Sciatic nerve (tissue), 2 donors: ENCODE data around the gene SPEF1. TPM values are rescaled to one million over a fixed set of nuclear protein-coding genes. Genes with fewer than 3 reads are reported as not detected.

ENCODE experiments used
- ATAC-seq: fragments of 200-7000 bp; cut with Tn5 transposase; one replicate; pipeline ENCODE4 v1.9.1; 2020; ENCODE audit warnings: mild to moderate bottlenecking, moderate library complexity
- DNase-seq: peaks from one replicate; pipeline ENCODE4 v3.0.0-alpha.2; 2020; ENCODE audit warnings: low spot score
- intact Hi-C: fragments of 100-400 bp; cut with DNase I; formaldehyde crosslinking; loops from one replicate; pipeline ENCODE4 v1.14.2; 2022
- total RNA-seq: library from RNA; stranded (reverse); fragmentation: NEBNext Ultra II Directional; extraction: Animal tissue kit (Norgen Biotek cat#: 25700); gene quantifications from one replicate; pipeline ENCODE4 v1.2.1, GENCODE V29; 2021
- donor health status: DM: no; HTN: no; CAD: no.
- donor health status: DM: no; HTN: no; CAD: no.

SPEF1 gene
- total RNA-seq, 1 donor from 2014 or later: not detected

DNA sequence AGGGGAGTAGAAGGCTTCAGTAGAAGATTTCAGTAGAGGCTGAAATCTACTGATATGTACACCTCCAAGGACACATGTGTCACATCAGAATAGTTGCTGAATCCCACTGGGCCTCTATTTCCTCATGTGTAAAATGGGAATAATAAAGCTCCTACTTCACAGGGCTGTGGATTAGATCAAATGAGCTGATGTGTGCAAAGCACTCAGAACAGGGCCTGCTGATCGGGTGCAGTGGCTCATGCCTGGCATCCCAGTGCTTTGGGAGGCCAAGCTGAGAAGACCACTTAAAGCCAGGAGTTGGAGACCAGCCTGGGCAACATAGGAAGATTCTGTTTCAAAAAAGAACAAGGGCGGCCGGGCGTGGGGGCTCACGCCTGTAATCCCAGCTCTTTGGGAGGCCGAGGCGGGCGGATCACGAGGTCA is 31.0 kb upstream of the SPEF1 start:
- intact Hi-C loops: no loop called here

DNA sequence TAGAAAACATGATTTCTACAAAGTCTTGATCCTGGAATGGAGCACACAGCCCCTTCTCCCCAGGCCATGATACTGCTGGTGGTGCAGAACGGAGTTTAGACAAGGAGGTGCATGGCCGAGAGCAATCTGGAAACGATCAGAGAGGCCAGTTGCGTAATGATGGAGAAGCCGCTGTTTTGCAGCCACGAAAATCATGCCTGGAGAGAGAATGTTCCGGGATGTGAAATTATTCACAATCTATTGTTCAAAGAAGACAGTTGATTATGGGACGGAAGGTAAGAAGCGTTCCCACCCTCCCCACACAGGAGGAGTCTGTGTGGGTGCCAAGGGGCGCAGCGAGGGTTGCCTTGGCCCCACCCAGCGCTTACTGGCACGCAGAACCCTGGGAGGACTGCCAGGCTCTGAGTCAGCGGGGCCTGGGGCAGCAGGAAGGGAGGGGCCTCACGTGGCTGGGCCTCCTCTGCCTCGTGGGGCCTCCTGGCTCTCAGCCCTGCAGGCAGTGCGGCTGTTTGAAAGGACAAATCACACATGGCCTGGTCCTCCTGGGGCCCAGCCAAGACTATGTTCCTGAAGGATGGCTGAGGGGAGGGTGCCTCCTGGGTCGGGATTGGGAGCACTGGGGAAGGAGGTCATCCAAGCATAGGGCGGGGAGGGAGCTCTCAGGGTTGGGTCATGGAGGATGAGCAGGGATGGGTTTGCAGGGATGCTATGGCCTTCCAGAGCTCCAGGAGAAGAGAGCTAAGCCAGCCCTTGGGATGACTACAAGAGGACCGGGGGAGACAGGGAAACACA is 30.4 kb upstream of the SPEF1 start:
- ATAC-seq (peak; percentile 94), DNase-seq (peak; percentile 100)
- intact Hi-C loops: no loop called here

More for the DNA sequence above, 31.0 kb upstream of the SPEF1 start:
- DNase-seq (no peak), ATAC-seq (no peak)

DNA sequence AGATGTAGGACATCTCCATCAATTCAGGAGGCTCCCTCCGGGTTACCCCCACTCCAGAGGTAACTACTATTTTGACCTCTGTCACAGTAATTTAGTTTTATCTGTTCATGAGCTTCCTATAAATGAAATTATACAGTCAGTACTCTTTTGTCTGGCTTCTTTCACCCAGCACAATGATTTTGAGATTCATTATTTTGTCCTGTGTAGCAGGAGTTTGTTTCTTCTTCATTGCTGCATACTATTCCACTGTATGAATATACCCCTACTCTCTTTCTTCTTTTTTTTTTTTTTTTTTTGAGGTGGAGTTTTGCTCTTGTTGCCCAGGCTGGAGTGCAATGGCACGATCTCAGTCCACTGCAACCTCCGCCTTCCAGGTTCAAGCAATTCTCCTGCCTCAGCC is 27.3 kb upstream of the SPEF1 start:
- no peak for ATAC-seq
- no peak for DNase-seq
- intact Hi-C loops: no loop called here

DNA sequence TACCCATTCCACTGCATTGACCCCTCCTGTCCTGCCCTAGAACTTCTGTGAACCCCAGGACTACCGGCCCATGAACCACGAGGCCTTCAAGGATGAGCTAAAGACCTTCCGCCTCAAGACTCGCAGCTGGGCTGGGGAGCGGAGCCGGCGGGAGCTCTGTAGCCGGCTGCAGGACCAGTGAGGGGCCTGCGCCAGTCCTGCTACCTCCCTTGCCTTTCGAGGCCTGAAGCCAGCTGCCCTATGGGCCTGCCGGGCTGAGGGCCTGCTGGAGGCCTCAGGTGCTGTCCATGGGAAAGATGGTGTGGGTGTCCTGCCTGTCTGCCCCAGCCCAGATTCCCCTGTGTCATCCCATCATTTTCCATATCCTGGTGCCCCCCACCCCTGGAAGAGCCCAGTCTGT is 23.5 kb upstream of the SPEF1 start:
- DNase-seq (no peak), ATAC-seq (no peak)
- intact Hi-C loops: no loop called here

DNA sequence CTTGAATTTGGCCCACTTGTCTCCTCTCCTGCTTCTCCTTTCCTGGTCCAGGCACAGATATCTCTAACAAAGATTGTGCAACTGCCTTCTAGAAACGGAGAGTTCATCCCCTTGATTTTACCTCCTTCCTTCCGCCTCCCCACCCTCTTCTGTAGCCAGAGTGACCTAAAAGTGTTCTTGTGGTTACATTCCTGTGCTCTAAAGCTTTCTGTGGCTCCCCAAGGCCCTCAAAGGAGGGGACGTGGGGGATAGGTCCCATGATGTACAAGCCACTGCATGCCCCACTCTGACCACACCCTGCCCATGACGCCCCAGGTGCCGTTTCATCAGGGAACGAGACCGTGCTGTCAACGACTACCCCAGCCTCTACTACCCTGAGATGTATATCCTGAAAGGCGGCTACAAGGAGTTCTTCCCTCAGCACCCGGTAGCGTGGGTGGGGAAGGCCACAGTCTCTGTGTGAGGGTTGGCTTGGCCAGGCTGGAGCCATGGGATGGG is 23.1 kb upstream of the SPEF1 start:
- no peak for DNase-seq
- ATAC-seq: no peak

DNA sequence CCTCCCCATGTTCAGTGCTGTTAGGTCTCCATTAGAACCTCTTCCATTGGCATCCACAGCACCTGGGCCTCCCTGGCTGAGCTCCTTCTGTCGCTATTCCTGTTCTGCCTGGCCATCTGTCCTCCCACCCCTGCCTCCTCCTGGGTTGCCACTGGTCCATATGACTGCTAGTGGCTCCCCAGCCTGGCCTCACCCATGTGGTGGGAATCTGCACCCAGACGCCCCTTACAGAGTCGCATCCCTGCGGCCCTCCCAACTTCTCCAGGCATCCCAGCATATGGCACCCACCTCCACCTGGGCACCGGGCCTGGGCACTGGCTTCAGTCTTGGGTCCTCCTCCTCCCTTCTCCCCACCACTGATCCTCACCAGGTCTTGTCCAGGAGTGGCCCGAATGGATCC is 22.6 kb upstream of the SPEF1 start:
- intact Hi-C loops: no loop called here
- no peak for DNase-seq
- ATAC-seq: no peak

More for the DNA sequence above, 23.1 kb upstream of the SPEF1 start:
- intact Hi-C loops: no loop called here

DNA sequence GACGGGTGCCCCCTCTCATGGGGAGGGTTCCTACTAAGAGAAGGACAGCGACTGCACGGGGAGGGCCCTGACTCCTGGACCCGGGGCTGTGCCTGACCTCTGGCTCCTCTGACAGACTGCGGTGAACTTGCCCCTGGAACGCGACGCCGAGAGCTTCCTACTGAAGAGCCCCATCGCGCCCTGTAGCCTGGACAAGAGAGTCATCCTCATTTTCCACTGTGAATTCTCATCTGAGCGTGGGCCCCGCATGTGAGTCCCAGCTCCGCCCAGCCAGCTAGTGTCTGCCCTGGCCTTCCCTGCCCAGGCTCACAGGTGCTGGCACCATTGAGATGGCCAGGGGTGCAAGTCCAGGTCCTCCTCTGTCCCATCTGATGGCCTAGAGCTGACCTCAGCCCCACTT is 22.0 kb upstream of the SPEF1 start:
- ATAC-seq (no peak), DNase-seq (no peak)
- intact Hi-C loops: no loop called here

DNA sequence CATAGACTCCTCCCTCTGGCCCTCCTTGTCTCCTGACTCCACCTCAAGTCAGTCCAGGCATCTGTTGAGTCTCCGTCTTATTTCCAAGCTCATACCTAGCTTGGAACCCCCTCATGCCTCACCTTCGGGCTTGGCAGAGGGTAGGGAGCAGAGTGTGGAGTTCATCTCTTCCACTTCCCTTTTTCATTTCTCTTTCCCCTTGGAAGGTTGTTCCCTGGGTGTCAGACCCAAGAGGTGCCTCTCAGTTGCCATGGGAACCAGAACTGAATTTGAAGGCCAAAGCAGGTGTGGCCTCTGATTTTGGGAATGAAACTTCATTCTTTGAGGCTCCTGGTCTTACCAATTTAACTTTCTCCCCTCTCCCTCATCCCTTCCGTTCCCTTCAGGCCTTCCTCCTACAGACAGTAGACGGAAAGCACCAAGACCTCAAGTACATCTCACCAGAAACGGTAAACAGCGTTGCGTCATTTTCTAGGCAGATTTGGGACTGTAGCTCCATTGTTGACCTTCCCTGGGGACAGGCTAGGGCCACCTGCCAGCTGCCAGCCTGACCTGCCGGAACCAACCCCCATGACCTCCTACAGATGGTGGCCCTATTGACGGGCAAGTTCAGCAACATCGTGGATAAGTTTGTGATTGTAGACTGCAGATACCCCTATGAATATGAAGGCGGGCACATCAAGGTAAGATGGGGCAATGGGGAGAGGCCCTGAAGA is 21.4 kb upstream of the SPEF1 start:
- no peak for ATAC-seq
- intact Hi-C loops: no loop called here
- DNase-seq: no peak

DNA sequence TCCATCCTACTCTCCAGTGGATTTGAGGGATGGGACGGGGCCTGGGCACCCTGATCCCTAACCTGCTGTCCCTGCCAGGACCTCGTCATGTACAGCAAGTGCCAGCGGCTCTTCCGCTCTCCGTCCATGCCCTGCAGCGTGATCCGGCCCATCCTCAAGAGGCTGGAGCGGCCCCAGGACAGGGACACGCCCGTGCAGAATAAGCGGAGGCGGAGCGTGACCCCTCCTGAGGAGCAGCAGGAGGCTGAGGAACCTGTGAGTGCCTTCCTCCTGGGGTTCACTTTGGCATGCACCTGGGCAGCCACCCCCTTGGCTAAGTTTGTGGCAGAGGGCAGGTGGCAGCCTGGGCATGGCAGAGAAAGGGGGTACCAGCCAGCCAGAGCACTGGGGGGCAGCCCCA is 20.6 kb upstream of the SPEF1 start:
- ATAC-seq (no peak), DNase-seq (no peak)
- intact Hi-C loops: no loop called here

DNA sequence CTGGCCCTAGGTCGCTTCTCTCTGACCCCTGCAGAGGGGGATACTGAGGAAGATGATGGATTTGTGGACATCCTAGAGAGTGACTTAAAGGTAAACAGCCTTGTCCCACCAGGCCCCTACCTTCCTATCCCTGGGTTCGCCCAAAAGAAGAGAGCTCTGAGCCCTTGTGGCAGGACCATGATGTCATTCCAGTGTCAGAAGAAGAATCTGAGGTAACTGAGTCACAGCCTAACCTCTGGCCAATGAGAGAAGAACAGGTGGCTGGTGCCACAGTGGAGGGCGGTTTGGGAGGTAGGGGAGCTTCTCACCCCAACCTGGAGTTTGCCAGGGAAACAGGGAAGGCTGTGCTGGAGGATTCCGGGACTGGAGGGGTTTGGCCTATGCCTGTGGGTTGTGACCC is 20.1 kb upstream of the SPEF1 start:
- intact Hi-C loops: no loop called here
- DNase-seq (no peak), ATAC-seq (no peak)

DNA sequence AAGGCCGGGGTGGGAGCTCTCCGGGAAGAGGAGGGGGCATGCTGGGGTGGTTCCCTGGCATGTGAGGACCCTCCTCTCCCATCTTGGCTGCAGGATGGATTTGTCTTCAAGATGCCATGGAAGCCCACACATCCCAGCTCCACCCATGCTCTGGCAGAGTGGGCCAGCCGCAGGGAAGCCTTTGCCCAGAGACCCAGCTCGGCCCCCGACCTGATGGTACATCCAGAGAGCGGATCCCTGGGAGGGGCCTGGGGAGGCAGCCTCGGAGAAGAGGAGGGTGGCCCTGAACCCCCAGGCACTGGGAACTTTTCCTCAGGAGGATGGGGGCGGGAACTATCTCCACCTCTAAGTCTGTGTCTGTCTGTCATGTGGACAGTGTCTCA is 19.6 kb upstream of the SPEF1 start:
- intact Hi-C loops: no loop called here
- DNase-seq (no peak), ATAC-seq (no peak)

DNA sequence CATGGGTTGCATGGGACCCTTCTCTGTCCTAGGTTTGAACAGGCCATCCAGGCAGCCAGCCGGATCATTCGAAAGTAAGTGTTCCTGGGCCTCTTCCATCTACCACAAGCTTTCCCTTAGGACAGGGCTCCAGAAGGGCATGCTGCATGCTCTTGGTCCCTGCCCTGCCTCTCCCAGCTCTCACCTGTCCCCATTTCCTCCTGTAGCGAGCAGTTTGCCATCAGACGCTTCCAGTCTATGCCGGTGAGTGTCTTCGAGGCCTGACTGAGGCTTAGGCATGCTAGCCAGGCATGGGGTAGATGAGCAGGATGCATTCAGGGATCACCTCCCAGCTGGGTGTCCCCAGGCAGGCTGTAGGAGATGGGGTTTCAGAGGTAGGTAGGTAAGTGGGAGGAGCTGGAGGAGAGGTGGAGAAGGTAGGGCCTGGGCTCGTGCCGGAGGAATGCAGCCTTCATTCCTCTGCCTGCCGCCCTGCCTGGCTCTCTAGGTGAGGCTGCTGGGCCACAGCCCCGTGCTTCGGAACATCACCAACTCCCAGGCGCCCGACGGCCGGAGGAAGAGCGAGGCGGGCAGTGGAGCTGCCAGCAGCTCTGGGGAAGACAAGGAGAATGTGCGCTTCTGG is 19.1 kb upstream of the SPEF1 start:
- intact Hi-C loops: no loop called here
- ATAC-seq: no peak
- no peak for DNase-seq

DNA sequence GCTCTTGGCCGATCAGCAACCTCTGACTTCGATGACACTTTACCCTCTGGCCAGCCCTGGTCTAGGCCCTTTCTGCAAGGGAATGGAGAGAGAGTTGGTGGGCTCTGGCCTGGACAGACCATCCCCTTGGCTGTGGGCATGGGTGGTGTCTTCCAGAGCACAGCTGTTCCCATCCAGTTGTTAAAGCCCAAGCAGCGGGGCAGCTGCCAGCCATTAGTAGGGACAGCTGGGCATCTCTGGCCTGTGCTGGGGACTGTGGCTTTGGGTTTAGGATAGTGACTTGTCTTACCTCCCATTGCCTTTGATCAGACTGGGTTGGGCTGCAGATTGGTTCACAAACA is 17.6 kb upstream of the SPEF1 start:
- intact Hi-C loops: no loop called here
- DNase-seq (no peak), ATAC-seq (no peak)

DNA sequence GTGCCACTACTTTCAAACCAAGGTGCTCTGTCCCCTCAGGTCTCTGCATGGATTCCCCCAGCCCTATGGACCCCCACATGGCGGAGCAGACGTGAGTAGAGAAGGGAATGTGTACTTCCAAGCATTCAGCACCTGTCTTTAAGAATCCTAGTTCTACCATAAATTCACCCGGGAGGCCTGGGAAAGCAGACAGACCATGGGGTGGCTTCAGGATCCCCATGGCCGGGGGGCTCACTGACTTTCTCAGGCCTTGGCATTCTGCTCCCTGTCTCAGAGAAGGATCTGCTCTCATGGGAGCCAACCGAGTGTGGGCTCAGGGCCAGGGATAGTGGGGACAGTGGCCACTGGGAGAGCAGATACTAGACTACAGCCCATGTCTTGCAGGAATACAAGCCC is 17.1 kb upstream of the SPEF1 start:
- intact Hi-C loops: no loop called here
- DNase-seq: no peak
- no peak for ATAC-seq

DNA sequence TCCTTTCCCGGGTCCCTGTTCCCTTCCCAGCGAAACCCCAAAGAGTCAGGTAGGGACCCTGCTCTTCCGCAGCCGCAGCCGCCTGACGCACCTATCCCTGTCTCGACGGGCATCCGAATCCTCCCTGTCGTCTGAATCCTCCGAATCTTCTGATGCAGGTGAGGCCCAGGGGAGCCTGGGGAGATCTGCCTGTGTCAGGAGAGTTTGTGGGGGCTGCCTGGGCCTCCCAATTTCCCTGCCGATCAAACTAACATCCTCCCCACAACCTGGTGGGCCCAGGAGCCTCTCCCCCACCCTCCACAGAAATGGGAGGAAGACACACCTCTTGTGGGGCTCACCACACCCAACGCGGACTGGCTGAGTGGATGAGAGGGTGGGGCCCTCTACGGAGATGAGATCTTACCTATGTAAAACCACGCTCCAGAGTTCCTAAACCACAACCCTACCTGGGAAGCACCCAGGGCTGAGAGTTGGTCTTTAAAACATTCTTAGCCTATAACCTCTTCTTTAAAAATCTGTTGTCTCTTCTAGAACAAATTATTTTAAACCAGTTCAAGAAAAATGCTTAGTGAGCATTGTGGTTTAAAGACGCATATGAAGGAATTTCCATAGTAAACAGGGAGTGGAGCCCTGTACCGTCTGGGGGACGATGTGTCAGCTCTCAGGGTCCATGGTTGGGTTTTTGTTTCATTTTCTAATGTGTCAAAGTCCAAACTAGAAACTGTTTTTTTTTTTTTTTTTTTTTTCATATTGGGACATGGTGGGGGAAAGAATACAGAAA is 16.5 kb upstream of the SPEF1 start:
- DNase-seq (no peak), ATAC-seq (no peak)
- intact Hi-C loops: no loop called here

DNA sequence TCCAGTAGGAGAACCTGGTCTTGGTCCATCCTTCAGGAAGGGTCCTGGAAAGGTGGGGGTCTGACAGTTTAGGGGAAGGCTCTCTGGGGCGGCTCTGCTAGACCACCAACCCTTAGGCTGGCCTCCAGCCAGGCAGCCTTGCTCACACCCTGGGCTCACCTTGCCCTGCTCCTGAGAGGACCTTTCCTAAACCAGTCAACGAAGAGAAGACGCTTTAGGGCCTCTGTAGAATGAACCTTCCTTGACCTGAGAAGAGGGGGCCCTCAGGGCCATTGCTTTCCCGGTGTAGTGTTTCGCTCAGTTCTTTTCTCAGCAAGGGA is 15.9 kb upstream of the SPEF1 start:
- intact Hi-C loops: no loop called here
- ATAC-seq (no peak), DNase-seq (no peak)

DNA sequence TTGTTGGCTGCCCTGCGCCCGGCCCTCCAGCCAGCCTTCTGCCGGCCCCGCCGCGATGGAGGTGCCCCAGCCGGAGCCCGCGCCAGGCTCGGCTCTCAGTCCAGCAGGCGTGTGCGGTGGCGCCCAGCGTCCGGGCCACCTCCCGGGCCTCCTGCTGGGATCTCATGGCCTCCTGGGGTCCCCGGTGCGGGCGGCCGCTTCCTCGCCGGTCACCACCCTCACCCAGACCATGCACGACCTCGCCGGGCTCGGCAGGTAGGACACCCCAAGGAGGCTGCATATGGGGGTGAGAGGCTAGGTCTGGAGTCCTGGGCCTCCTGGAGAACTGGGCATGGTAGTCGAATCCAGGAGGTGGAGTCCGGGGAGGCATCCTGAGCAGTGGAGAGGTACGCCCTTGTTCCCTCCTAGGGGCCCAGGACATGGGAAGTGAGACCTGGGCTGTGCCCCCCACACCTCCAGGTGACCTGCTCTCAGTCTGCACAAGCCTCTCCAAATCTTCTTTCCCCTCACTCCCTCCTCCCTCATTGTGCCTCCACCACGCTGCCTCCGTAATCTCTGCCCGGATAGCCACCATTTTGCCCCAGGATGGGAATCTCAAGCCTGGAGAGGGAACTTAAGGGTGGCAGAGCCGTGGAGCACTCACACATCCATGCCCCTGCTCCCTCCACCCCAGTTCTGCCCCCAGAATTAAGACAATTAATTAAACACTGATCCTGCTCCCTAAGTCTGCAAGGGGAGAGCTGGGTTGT is 15.4 kb upstream of the SPEF1 start:
- DNase-seq: no peak
- no peak for ATAC-seq
- intact Hi-C loops: no loop called here

DNA sequence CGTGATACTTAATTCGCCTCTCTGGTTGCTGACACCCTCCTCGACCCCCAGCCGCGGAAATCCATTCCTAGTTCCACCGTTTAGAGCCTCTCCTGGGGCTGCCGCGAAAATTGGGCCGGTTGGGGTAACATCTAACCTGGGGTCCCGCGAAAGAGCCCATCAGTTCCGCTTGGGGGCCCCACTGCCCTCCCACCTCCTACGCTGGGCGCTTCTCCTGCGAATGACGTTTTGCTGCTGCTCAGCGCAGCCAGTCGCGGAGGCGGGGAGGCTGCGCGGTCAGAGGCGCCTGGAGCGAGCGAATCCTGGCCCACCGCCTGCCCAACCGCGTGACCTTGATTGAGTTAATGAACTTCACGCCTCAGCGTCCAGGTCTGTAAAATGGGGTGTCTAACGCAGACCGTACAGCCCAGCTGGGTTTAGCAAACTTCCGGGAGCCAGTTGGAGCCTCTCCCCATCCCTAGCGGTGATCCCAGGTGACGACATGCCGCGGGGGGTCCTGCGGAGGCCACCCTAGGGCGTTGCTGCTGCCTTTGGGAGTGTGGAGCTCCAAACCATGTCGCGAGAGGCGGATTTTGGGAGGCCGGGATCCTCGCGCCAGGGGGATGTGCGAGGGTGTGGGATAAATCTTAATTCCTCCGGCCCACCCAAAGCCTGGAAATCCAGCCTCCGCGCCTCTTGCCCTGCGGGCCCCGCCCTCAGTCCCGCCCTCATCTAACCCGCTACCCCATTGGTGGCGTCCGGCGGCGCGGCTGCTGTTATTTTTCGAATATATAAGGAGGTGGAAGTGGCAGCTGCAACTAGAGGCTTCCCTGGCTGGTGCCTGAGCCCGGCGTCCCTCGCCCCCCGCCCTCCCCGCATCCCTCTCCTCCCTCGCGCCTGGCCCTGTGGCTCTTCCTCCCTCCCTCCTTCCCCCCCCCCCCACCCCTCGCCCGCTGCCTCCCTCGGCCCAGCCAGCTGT is 14.5 kb upstream of the SPEF1 start, which contains the start of gene CDC25B:
Gene CDC25B (plus strand): TSS at position 800 of the 958 bp plus-strand sequence. CDS start 222 bp downstream, outside the sequence.
- ATAC-seq: peak; percentile 95
- intact Hi-C loops: no loop called here
- peak; percentile 98 for DNase-seq
